K562 (cell line): ENCODE data around the gene GCNT4. TPM values are rescaled to one million over a fixed set of nuclear protein-coding genes. Genes with fewer than 3 reads are reported as not detected.

ENCODE experiments used
- CEBPB ChIP-seq: fragments of 450-650 bp; IDR thresholded peaks from 2 replicates; pipeline ENCODE4 v1.6.1; 2016; ENCODE audit warnings: missing genetic modification characterization, missing compliant biosample characterization
- DIDO1 ChIP-seq: fragments of 450-650 bp; IDR thresholded peaks from 2 replicates; pipeline ENCODE4 v1.6.1; 2016; ENCODE audit warnings: low read depth, missing biosample characterization, missing genetic modification characterization
- HDAC6 ChIP-seq: IDR thresholded peaks from 2 replicates; pipeline ENCODE4 v1.6.1; 2012; ENCODE audit warnings: low read depth, mild to moderate bottlenecking, control low read depth, inconsistent platforms, low read length, moderate library complexity
- MAFF ChIP-seq: IDR thresholded peaks from 2 replicates; pipeline ENCODE4 v1.6.1; 2012; ENCODE audit warnings: low read length, improper control_type of control experiment
- PML ChIP-seq: IDR thresholded peaks from 2 replicates; pipeline ENCODE4 v1.6.1; 2012; ENCODE audit warnings: low read length, inconsistent platforms
- PYGO2 ChIP-seq: fragments of 450-650 bp; IDR thresholded peaks from 2 replicates; pipeline ENCODE4 v1.6.1; 2016; ENCODE audit warnings: mild to moderate bottlenecking, missing genetic modification characterization, moderate library complexity, missing compliant biosample characterization
- SREBF1 ChIP-seq: fragments of 150-350 bp; IDR thresholded peaks from 2 replicates; pipeline ENCODE4 v1.6.1; 2014; ENCODE audit warnings: antibody characterized with exemption, low read depth, low read length, borderline replicate concordance
- TAF9B ChIP-seq: fragments of 450-650 bp; IDR thresholded peaks from 2 replicates; pipeline ENCODE4 v1.6.1; 2018; ENCODE audit warnings: mild to moderate bottlenecking; ENCODE audit not compliant: partially characterized antibody
- ZBTB43 ChIP-seq: sonication (generic); formaldehyde crosslinking; IDR thresholded peaks from 2 replicates; pipeline ENCODE4 v1.8.0; 2023; ENCODE audit warnings: mild to moderate bottlenecking, missing genetic modification reagents
- ZFP1 ChIP-seq: fragments of 450-650 bp; formaldehyde crosslinking; IDR thresholded peaks from 2 replicates; pipeline ENCODE4 v1.4.0; 2020; ENCODE audit warnings: mild to moderate bottlenecking, mixed read lengths
- ZFP30 ChIP-seq: fragments of 250-450 bp; sonication (Bioruptor Pico); IDR thresholded peaks from 2 replicates; pipeline ENCODE4 v1.8.0; 2022; ENCODE audit warnings: moderate library complexity, mild to moderate bottlenecking, inconsistent platforms, borderline replicate concordance
- ZNF398 ChIP-seq: fragments of 250-450 bp; sonication (Bioruptor Pico); IDR thresholded peaks from 2 replicates; pipeline ENCODE4 v1.8.0; 2021; ENCODE audit warnings: moderate library complexity, mild to moderate bottlenecking, inconsistent platforms
- ZNF764 ChIP-seq: fragments of 250-450 bp; sonication (Bioruptor Pico); IDR thresholded peaks from 2 replicates; pipeline ENCODE4 v1.4.0; 2020; ENCODE audit warnings: low read depth, mild to moderate bottlenecking, moderate library complexity
- polyA plus RNA-seq, 8 experiments: library from polyadenylated mRNA; depleted of rRNA in 4 of 8; stranded (reverse) in 5 of 8; unstranded in 3 of 8; fragments of >200 nt; fragmentation: Nextera tagmentation in 2 of 8; fragmentation: Illumina TruSeq in 1 of 8; extraction: Ambion mirVana in 2 of 8; extraction: Trizol in 1 of 8; gene quantifications; 2 replicates each; pipeline versions ENCODE4 v1.2.1 to v1.2.3, GENCODE V29; 2011 to 2014; ENCODE audit warnings: inconsistent platforms in 1 of 8, missing spikeins in 1 of 8
- total RNA-seq, 7 experiments: library from RNA; depleted of rRNA in 6 of 7; stranded (reverse); fragments of >200 nt in 6 of 7; fragmentation: Illumina TruSeq in 2 of 7; extraction: Trizol in 2 of 7; gene quantifications; 2 replicates each; pipeline versions ENCODE4 v1.2.1 to v1.2.3, GENCODE V29; 2011 to 2021; ENCODE audit warnings: low replicate concordance in 1 of 7

The GCNT4 gene
- total and polyA plus RNA-seq, 9 of the 15 experiments (the other 6 are each of a cell fraction or from before 2014, with no cell fraction given), result 0.01 TPM; not detected in 8

- TF ChIP-seq HDAC6 (no peak), PML (no peak), ZBTB43 (no peak), ZFP30 (CRISPR knock-in tag) (no peak), MAFF (no peak), PYGO2 (no peak), SREBF1 (no peak), TAF9B (no peak), ZNF764 (CRISPR knock-in tag) (peak; percentile 52; the same call in 1 of the 2 replicates), DIDO1 (tag) (no peak), ZNF398 (CRISPR knock-in tag) (no peak), CEBPB (tag) (peak; percentile 87), ZFP1 (CRISPR knock-in tag) (no peak)
Measured at GRCh38 chr5:75049456-75050351, 2.7 kb downstream of the GCNT4 start (continued).
